GM10248 (cell line): ENCODE results near the gene TINAGL1.

Experiments
- CTCF ChIA-PET: fragments of 300-600 bp; sonication (Branson Sonifier 250); formaldehyde crosslinking; extraction: SDS; loops from one replicate; lab custom pipeline; 2021; ENCODE audit warnings: antibody characterized with exemption; lab: Yijun Ruan, JAX
- POLR2A ChIA-PET: fragments of 350-650 bp; sonication (Branson Sonifier 250); formaldehyde crosslinking; extraction: SDS; loops from one replicate; lab custom pipeline; 2020; ENCODE audit warnings: antibody characterized with exemption; lab: Yijun Ruan, JAX
- DNase-seq: peaks from one replicate; pipeline ENCODE4 v3.0.0; 2012; ENCODE audit errors: extremely low spot score
- TF ChIP-seq, protein P1 (sequence below): IDR thresholded peaks from 2 replicates; pipeline ENCODE4 v1.5.1; 2012; ENCODE audit warnings: mild to moderate bottlenecking, low read depth; ENCODE audit errors: extremely low read depth, missing control alignments, control extremely low read depth

TINAGL1 gene

DNA sequence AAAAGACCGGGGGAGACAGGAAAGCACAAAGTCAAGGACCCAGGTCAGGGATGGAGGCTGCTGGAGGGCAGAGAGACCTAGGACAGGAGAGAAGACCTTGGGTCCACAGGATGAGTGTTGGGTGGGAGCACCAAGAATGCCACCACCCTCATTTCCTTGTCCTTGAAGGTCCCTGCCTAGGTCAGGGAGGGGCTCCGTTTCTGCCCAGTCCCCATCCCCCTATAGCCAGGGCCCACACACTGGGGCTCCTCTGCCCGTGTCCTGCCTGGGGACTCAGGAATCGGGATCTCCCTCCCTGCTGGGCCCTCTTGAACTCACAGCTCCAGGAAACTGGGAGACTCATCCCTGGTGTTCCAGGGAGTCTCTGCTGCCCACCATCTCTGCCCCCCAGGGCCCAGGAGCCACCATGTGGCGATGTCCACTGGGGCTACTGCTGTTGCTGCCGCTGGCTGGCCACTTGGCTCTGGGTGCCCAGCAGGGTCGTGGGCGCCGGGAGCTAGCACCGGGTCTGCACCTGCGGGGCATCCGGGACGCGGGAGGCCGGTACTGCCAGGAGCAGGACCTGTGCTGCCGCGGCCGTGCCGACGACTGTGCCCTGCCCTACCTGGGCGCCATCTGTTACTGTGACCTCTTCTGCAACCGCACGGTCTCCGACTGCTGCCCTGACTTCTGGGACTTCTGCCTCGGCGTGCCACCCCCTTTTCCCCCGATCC, 584 bp downstream of the TINAGL1 start:
- TF ChIP-seq, protein P1, sequence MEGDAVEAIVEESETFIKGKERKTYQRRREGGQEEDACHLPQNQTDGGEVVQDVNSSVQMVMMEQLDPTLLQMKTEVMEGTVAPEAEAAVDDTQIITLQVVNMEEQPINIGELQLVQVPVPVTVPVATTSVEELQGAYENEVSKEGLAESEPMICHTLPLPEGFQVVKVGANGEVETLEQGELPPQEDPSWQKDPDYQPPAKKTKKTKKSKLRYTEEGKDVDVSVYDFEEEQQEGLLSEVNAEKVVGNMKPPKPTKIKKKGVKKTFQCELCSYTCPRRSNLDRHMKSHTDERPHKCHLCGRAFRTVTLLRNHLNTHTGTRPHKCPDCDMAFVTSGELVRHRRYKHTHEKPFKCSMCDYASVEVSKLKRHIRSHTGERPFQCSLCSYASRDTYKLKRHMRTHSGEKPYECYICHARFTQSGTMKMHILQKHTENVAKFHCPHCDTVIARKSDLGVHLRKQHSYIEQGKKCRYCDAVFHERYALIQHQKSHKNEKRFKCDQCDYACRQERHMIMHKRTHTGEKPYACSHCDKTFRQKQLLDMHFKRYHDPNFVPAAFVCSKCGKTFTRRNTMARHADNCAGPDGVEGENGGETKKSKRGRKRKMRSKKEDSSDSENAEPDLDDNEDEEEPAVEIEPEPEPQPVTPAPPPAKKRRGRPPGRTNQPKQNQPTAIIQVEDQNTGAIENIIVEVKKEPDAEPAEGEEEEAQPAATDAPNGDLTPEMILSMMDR = no peak
- CTCF ChIA-PET = interaction anchor here (0.9 to 1.0 kb wide), 2 partner anchors 16 to 42 kb away, joined by 3 read pairs; no protein-coding TSS in a partner anchor
- POLR2A ChIA-PET = no interaction called here

DNA sequence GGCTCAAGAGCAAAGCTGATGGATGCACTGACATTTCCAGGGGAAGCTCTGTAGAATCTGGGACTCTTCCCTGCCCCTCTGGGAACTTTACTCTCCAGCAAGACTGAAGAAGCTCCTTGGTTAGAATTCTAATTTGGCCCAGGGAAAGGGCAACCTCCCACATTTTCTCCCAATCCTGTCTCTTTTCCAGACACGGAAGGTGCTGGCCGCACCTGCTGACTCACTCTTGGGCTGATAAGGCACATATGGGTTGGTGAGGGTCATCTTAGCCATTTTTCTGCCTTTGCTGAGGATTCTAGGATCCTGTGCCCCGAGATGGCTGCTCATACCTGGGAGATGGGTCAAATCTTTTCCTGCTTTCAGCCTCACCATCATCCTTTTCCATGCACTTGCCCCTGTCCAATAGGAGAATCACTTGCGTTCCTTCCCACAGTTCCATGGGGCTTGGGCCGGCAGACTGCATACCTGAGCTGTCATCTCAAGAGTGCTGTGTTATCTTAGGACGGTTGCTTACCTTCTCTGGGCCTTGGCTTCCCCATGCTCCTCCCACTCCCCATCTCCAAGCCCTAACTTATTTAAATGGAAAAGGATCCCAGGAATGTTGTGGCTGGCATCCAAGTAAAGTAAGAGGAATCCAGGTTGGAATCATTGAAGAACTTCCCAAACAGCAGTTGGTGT, 1.3 kb downstream of the TINAGL1 start:
- TF ChIP-seq, protein P1 = no peak
- ChIA-PET CTCF (interaction anchor here (0.7 to 1.8 kb wide), 8 partner anchors 10 to 212 kb away, joined by 3 to 6 read pairs (median 4); no protein-coding TSS in a partner anchor), POLR2A (no interaction called here)
- DNase-seq = no peak

More for the DNA sequence above, 584 bp downstream of the TINAGL1 start:
- no peak for DNase-seq

GRCh38 chr1:31579374-31579773, 3.1 kb downstream of the TINAGL1 start:
- ChIA-PET POLR2A (no interaction called here), CTCF (interaction anchor here (0.8 to 1.9 kb wide), 6 partner anchors 8 to 210 kb away, joined by 3 to 6 read pairs (median 5); no protein-coding TSS in a partner anchor)
- TF ChIP-seq, protein P1 = no peak
- DNase-seq = no peak

DNA sequence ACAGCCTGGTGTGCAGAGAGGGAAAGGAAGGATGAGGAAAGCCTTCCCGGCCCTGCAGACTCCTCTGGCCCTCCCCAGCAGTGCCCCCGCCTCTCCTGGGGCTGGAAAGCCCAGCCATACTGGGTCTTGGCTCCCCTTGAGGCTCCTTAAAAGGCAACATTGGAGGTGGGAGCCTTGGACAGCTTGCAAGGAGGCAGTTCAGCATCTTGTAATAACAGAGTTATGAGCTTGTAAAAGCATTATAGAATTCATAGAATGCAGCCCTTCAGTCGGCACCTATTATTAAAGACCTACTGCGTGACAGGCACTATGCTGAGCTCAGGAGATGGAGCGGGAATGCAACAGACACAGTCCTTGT, 4.2 kb downstream of the TINAGL1 start:
- CTCF ChIA-PET = interaction anchor here (0.8 to 1.6 kb wide), 4 partner anchors 11 to 17 kb away, joined by 3 to 5 read pairs (median 5); no protein-coding TSS in a partner anchor
- POLR2A ChIA-PET = interaction anchor here (0.6 kb wide), 1 partner anchor 68 kb away, joined by 8 read pairs; no protein-coding TSS in a partner anchor
- DNase-seq = no peak
- TF ChIP-seq, protein P1 = no peak

- no peak for DNase-seq
- ChIA-PET CTCF (interaction anchor here (0.8 to 1.6 kb wide), 5 partner anchors 12 to 32 kb away, joined by 3 to 5 read pairs (median 5); no protein-coding TSS in a partner anchor), POLR2A (interaction anchor here (0.6 kb wide), 1 partner anchor 67 kb away, joined by 8 read pairs; no protein-coding TSS in a partner anchor)
- TF ChIP-seq, protein P1 = no peak
Observed at GRCh38 chr1:31580891-31581603, 4.7 kb downstream of the TINAGL1 start.
